HCT116 (cell line): ENCODE data around the gene STRA8. TPM values are rescaled to one million over a fixed set of nuclear protein-coding genes. Genes with fewer than 3 reads are reported as not detected.

Experiments
- ATAC-seq: fragments of 200-7000 bp; cut with Tn5 transposase; 2 replicates; pipeline ENCODE4 v1.9.1; 2020; ENCODE audit warnings: mild to moderate bottlenecking, moderate library complexity
- BruUV-seq: library from RNA; stranded (reverse); fragments of 400-500 nt; replicated peaks from 2 replicates; lab custom pipeline; 2021; lab: Mats Ljungman, UMichigan
- CTCF ChIA-PET: fragments of 300-600 bp; sonication (Branson Sonifier 250); formaldehyde crosslinking; loops from one replicate; lab custom pipeline; 2021; ENCODE audit warnings: antibody characterized with exemption; lab: Charles Lee
- POLR2A ChIA-PET: fragments of 300-600, 350-600 bp; sonication (Branson Sonifier 250); formaldehyde crosslinking; loops from one replicate; lab custom pipeline; 2021; ENCODE audit warnings: antibody characterized with exemption; lab: Charles Lee
- RAD21 ChIA-PET, 2 experiments: fragments of 300-600 bp; sonication (Branson Sonifier 250); formaldehyde crosslinking; loops; one replicate each; lab custom pipeline; 2023; ENCODE audit warnings: low total read pairs in 2 of 2; ENCODE audit not compliant: uncharacterized antibody in 2 of 2, unreplicated experiment in 2 of 2, low non-redundant PET in 1 of 2; lab: Charles Lee
- DNase-seq: peaks from one replicate; pipeline ENCODE4 v3.0.0-alpha.2; 2010; ENCODE audit warnings: low read depth, low spot score
- H2AFZ ChIP-seq: fragments of 200-600 bp; shearing (Covaris generic), sonication (generic); 2 replicates; pipeline ENCODE4 v1.6.1; 2017; ENCODE audit warnings: low read depth, mixed run types, mixed read lengths, antibody characterized with exemption, low read length; ENCODE audit not compliant: poor library complexity, severe bottlenecking
- H3K27ac ChIP-seq: 2 replicates; pipeline ENCODE4 v1.5.1; 2012; ENCODE audit warnings: low read depth, low read length
- H3K27me3 ChIP-seq: fragments of 200-600 bp; sonication (generic); 2 replicates; pipeline ENCODE4 v1.6.1; 2016; ENCODE audit warnings: mixed run types, low read length, mixed read lengths; ENCODE audit not compliant: insufficient read depth
- H3K36me3 ChIP-seq, 2 experiments: fragments of 200-500 bp in 1 of 2; fragments of 200-600 bp in 1 of 2; sonication (Bioruptor generic) in 1 of 2; sonication (generic) in 1 of 2; 2 replicates each; pipeline versions ENCODE4 v1.5.1 to v1.6.1; 2014 to 2016; ENCODE audit warnings: low read length in 2 of 2, inconsistent platforms in 1 of 2, mixed read lengths in 1 of 2, mixed run types in 1 of 2; ENCODE audit not compliant: insufficient read depth in 2 of 2, control insufficient read depth in 1 of 2
- H3K4me1 ChIP-seq, 2 experiments: fragments of 200-600 bp in 1 of 2; sonication (generic) in 1 of 2; 2 replicates each; pipeline versions ENCODE4 v1.5.1 to v1.6.1; 2012 to 2017; ENCODE audit warnings: low read length in 2 of 2, inconsistent platforms in 1 of 2, mild to moderate bottlenecking in 1 of 2, mixed read lengths in 1 of 2, mixed run types in 1 of 2, moderate library complexity in 1 of 2; ENCODE audit not compliant: insufficient read depth in 2 of 2, control insufficient read depth in 1 of 2
- H3K4me2 ChIP-seq: fragments of 200-600 bp; sonication (generic); 2 replicates; pipeline ENCODE4 v1.6.1; 2017; ENCODE audit warnings: mixed run types, low read length, mixed read lengths
- H3K4me3 ChIP-seq, 2 experiments: fragments of 200-600 bp in 1 of 2; sonication (generic) in 1 of 2; replicated peaks in 1 of 2; 2 replicates each; pipeline ENCODE4 v1.5.1; 2011 to 2016; ENCODE audit warnings: low read length in 2 of 2, control low read depth in 1 of 2, low read depth in 1 of 2, mild to moderate bottlenecking in 1 of 2, mixed read lengths in 1 of 2, mixed run types in 1 of 2
- H3K79me2 ChIP-seq: fragments of 200-600 bp; sonication (generic); 2 replicates; pipeline ENCODE4 v1.6.1; 2017; ENCODE audit warnings: mild to moderate bottlenecking, mixed run types, low read length, moderate library complexity, mixed read lengths; ENCODE audit not compliant: insufficient read depth
- H3K9ac ChIP-seq: fragments of 200-600 bp; sonication (generic); 2 replicates; pipeline ENCODE4 v1.6.1; 2016; ENCODE audit warnings: low read length, mixed read lengths
- H3K9me2 ChIP-seq: fragments of 200-600 bp; sonication (generic), shearing (Covaris generic); 2 replicates; pipeline ENCODE4 v1.6.1; 2017; ENCODE audit warnings: mixed run types, mild to moderate bottlenecking, moderate library complexity; ENCODE audit not compliant: insufficient read depth
- H3K9me3 ChIP-seq, 2 experiments: fragments of 200-500 bp in 1 of 2; fragments of 200-600 bp in 1 of 2; sonication (Bioruptor generic) in 1 of 2; sonication (generic) in 1 of 2; 2 replicates each; pipeline ENCODE4 v1.6.1; 2014 to 2017; ENCODE audit warnings: low read length in 2 of 2, mixed read lengths in 2 of 2, inconsistent platforms in 1 of 2, low read depth in 1 of 2, mild to moderate bottlenecking in 1 of 2, mixed run types in 1 of 2, moderate library complexity in 1 of 2; ENCODE audit not compliant: control insufficient read depth in 1 of 2, insufficient read depth in 1 of 2
- H4K20me1 ChIP-seq: fragments of 200-600 bp; sonication (generic), shearing (Covaris generic); 2 replicates; pipeline ENCODE4 v1.6.1; 2017; ENCODE audit warnings: mixed run types, mild to moderate bottlenecking, moderate library complexity; ENCODE audit not compliant: insufficient read depth
- EZH2phosphoT487 ChIP-seq: fragments of 200-600 bp; IDR thresholded peaks from 2 replicates; pipeline ENCODE4 v1.6.1; 2018; ENCODE audit warnings: antibody characterized with exemption, borderline replicate concordance
- POLR2AphosphoS5 ChIP-seq: IDR thresholded peaks from 2 replicates; pipeline ENCODE4 v1.6.1; 2011; ENCODE audit warnings: mild to moderate bottlenecking, low read depth, low read length, moderate library complexity
- YY1 ChIP-seq: IDR thresholded peaks from 2 replicates; pipeline ENCODE4 v1.6.1; 2011; ENCODE audit warnings: low read length, low read depth, moderate library complexity, mild to moderate bottlenecking; ENCODE audit not compliant: insufficient replicate concordance; ENCODE audit errors: extremely low read depth
- intact Hi-C: fragments of 100-400 bp; cut with micrococcal nuclease; formaldehyde crosslinking; loops from 2 replicates; pipeline ENCODE4 v1.10.0; 2022
- total RNA-seq: library from RNA; stranded (reverse); gene quantifications from one replicate; pipeline ENCODE4 v1.2.1, GENCODE V29; 2021; ENCODE audit not compliant: unreplicated experiment
- TF ChIP-seq, protein P1 (sequence below): IDR thresholded peaks from 2 replicates; pipeline ENCODE4 v1.6.1; 2012

The STRA8 gene
- total RNA-seq, 1 experiment from 2014 or later: not detected

- no peak for TF ChIP-seq YY1
- TF ChIP-seq EZH2phosphoT487: no peak
Observed at GRCh38 chr7:135269921-135270320, 36.3 kb downstream of the STRA8 start (continued).

DNA sequence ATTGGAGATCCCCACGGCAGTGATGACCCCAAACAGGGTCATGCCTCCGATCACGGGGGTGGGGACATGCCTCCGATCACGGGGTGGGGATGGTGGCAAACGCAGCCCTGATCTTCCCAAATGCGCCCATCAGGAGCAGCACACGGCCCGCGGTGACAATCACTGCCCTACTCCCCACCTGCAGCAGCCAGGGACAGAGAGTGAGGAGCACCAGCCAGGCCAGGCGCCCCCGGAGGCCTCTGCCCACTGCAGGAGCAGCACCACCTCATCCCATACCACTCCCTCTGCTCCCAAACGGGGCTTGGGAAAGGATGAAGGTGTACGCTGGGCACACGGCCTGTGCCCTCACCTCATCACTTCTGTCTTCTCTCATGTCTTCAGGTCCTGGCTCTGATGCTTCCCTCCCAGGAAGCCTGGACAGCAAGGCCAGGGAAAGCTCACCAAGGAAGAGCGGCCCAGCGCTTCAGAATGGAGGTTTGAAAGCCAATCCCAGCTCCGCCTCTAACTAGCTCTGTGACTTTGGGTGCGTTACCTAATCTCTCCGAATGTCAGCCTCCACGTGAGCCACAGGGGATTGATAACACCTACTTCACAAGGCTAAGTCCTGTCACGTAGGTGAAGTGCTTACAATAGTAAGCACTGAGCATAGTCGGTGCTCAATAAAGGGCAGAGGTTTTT lies 37.1 kb downstream of the STRA8 start:
- intact Hi-C loops: loop anchor here (5.0 kb wide), 1 partner anchor 287 kb away; the partner anchor contains the start of gene NUP205
- no peaks in the 10 kb centered on the region for H3K79me2 ChIP-seq
- ATAC-seq: no peak
- H3K27ac ChIP-seq: no peak overlapping the region
- no peak overlapping the region for H3K4me3 ChIP-seq
- H3K4me1 ChIP-seq: no peaks in the 10 kb centered on the region
- H3K9ac ChIP-seq: no peak overlapping the region
- RAD21 ChIA-PET: no interaction called here
- H3K4me2 ChIP-seq: no peak overlapping the region
- CTCF ChIA-PET: no interaction called here
- TF ChIP-seq, protein P1, sequence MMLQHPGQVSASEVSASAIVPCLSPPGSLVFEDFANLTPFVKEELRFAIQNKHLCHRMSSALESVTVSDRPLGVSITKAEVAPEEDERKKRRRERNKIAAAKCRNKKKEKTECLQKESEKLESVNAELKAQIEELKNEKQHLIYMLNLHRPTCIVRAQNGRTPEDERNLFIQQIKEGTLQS: no peak
- TF ChIP-seq EZH2phosphoT487: no peak
- no peak for TF ChIP-seq POLR2AphosphoS5
- POLR2A ChIA-PET: no interaction called here
- H2AFZ ChIP-seq: no peak overlapping the region
- no peaks in the 10 kb centered on the region for H3K9me2 ChIP-seq
- no peaks in the 10 kb centered on the region for H4K20me1 ChIP-seq
- no peaks in the 10 kb centered on the region for H3K36me3 ChIP-seq
- BruUV-seq: no TSS peak
- H3K9me3 ChIP-seq: no peaks in the 10 kb centered on the region
- no peak for DNase-seq
- H3K27me3 ChIP-seq: no peaks in the 10 kb centered on the region; the same call in 1 of the 2 replicates

- ChIA-PET POLR2A (no interaction called here), RAD21 (no interaction called here), CTCF (no interaction called here)
- Histone ChIP-seq H3K36me3 (no peaks in the 10 kb centered on the region), H3K9ac (no peak overlapping the region), H2AFZ (no peak overlapping the region), H3K27me3 (no peaks in the 10 kb centered on the region; the same call in 1 of the 2 replicates), H3K4me1 (no peaks in the 10 kb centered on the region), H3K79me2 (no peaks in the 10 kb centered on the region), H3K9me2 (no peaks in the 10 kb centered on the region), H3K4me3 (no peak overlapping the region), H3K9me3 (no peaks in the 10 kb centered on the region), H4K20me1 (no peaks in the 10 kb centered on the region), H3K27ac (no peak overlapping the region), H3K4me2 (no peak overlapping the region)
- DNase-seq (no peak), ATAC-seq (no peak)
- no TSS peak for BruUV-seq
- intact Hi-C loops: loop anchor here (5.0 kb wide), 1 partner anchor 286 kb away; the partner anchor contains the start of gene NUP205
- TF ChIP-seq, protein P1: no peak
- TF ChIP-seq POLR2AphosphoS5: no peak
Observed at GRCh38 chr7:135271255-135271615, 37.6 kb downstream of the STRA8 start.
